GM18907 (cell line): ENCODE measurements around the gene TMEM234.

Source experiments
- ATAC-seq: cut with Tn5 transposase; IDR thresholded peaks from one replicate; pipeline ENCODE4 v1.9.1; 2021; ENCODE audit warnings: mild to moderate bottlenecking, moderate library complexity; ENCODE audit not compliant: unreplicated experiment

Gene TMEM234

GRCh38 chr1:32240140-32240951, 18.2 kb upstream of the TMEM234 start:
- no peak for ATAC-seq

- ATAC-seq, result no peak
Measured at GRCh38 chr1:32239790-32240139, 17.6 kb upstream of the TMEM234 start.

GRCh38 chr1:32239337-32239736, 17.2 kb upstream of the TMEM234 start:
- ATAC-seq, result no peak

- no peak for ATAC-seq
Measured at GRCh38 chr1:32234792-32235191, 12.6 kb upstream of the TMEM234 start.

GRCh38 chr1:32232558-32233304, 10.6 kb upstream of the TMEM234 start:
- no peak for ATAC-seq

GRCh38 chr1:32231843-32232432, 9.8 kb upstream of the TMEM234 start:
- no peak for ATAC-seq

GRCh38 chr1:32228771-32229170, 6.6 kb upstream of the TMEM234 start:
- no peak for ATAC-seq

GRCh38 chr1:32224285-32224684, 2.1 kb upstream of the TMEM234 start:
- ATAC-seq, result no peak

- no peak for ATAC-seq
Measured at GRCh38 chr1:32223683-32224082, 1.5 kb upstream of the TMEM234 start.

GRCh38 chr1:32221581-32221979, 573 bp downstream of the TMEM234 start:
- ATAC-seq, result no peak

GRCh38 chr1:32220746-32221580, 1.2 kb downstream of the TMEM234 start:
- no peak for ATAC-seq

- ATAC-seq, result no peak
Measured at GRCh38 chr1:32219022-32219421, 3.1 kb downstream of the TMEM234 start.

- ATAC-seq, result no peak
Measured at GRCh38 chr1:32216566-32216965, 5.6 kb downstream of the TMEM234 start.

GRCh38 chr1:32215629-32216480, 6.3 kb downstream of the TMEM234 start:
- no peak for ATAC-seq

- ATAC-seq, result no peak
Measured at GRCh38 chr1:32208891-32209328, 13.2 kb downstream of the TMEM234 start, which contains the start of gene DCDC2B. DCDC2B (plus strand) TSS chr1:32209089; CDS start chr1:32209094, 5 bp downstream.

- ATAC-seq, result no peak
Measured at GRCh38 chr1:32208469-32208868, 13.7 kb downstream of the TMEM234 start.

- ATAC-seq, result peak; percentile 45
Measured at GRCh38 chr1:32205401-32206370, 16.5 kb downstream of the TMEM234 start, which contains the start of gene IQCC. IQCC (plus strand) TSS chr1:32205671; CDS start chr1:32205682, 11 bp downstream.

GRCh38 chr1:32204943-32205361, 17.2 kb downstream of the TMEM234 start:
- ATAC-seq, result no peak
